ENCODE results near the gene CARMIL1.

The CARMIL1 gene

GRCh38 chr6:25401711-25402110 is 122.5 kb downstream of the CARMIL1 start:
- no peak for TF ChIP-seq CTCF (conservative IDR thresholded peaks at IDR 0.05; ENCODE audit: low read depth, low read length)
- DNase-seq (ENCODE audit: low read depth): no peak
- no peak overlapping the region for H3K4me3 ChIP-seq (ENCODE audit: low read length)

GRCh38 chr6:25402125-25402524 is 123.0 kb downstream of the CARMIL1 start:
- no peak for DNase-seq (ENCODE audit: low read depth)

GRCh38 chr6:25403150-25403549 is 124.0 kb downstream of the CARMIL1 start:
- no peak for DNase-seq (ENCODE audit: low read depth)
- no peak overlapping the region for H3K4me3 ChIP-seq (ENCODE audit: low read length)
- no peak for TF ChIP-seq CTCF (conservative IDR thresholded peaks at IDR 0.05; ENCODE audit: low read depth, low read length)

More at GRCh38 chr6:25402125-25402524, 123.0 kb downstream of the CARMIL1 start:
- no peak for TF ChIP-seq CTCF (conservative IDR thresholded peaks at IDR 0.05; ENCODE audit: low read depth, low read length)
- H3K4me3 ChIP-seq (ENCODE audit: low read length): no peak overlapping the region

- no peak for TF ChIP-seq CTCF (conservative IDR thresholded peaks at IDR 0.05; ENCODE audit: low read depth, low read length)
- H3K4me3 ChIP-seq (ENCODE audit: low read length): no peak overlapping the region
- DNase-seq (ENCODE audit: low read depth): no peak
These were observed 124.9 kb downstream of the CARMIL1 start for GRCh38 chr6:25404091-25404490.

- no peak for DNase-seq (ENCODE audit: low read depth)
- no peak overlapping the region for H3K4me3 ChIP-seq (ENCODE audit: low read length)
- TF ChIP-seq CTCF (conservative IDR thresholded peaks at IDR 0.05; ENCODE audit: low read depth, low read length): no peak
These were observed 125.6 kb downstream of the CARMIL1 start for GRCh38 chr6:25404693-25405169.

- no peak overlapping the region for H3K4me3 ChIP-seq (ENCODE audit: low read length)
These were observed 126.3 kb downstream of the CARMIL1 start for GRCh38 chr6:25405442-25405841.

More at GRCh38 chr6:25405442-25405841, 126.3 kb downstream of the CARMIL1 start:
- no peak for TF ChIP-seq CTCF (conservative IDR thresholded peaks at IDR 0.05; ENCODE audit: low read depth, low read length)
- no peak for DNase-seq (ENCODE audit: low read depth)
